K562 (cell line): ENCODE results near the gene MICAL2.

Source experiments
- CEBPB ChIP-seq: fragments of 450-650 bp; IDR thresholded peaks from 2 replicates; pipeline ENCODE4 v1.6.1; 2016; ENCODE audit warnings: missing genetic modification characterization, missing compliant biosample characterization
- ELF2 ChIP-seq: fragments of 250-450 bp; sonication (Bioruptor Pico); IDR thresholded peaks from 2 replicates; pipeline ENCODE4 v1.5.0; 2021; ENCODE audit warnings: mild to moderate bottlenecking
- FOXP1 ChIP-seq: sonication (generic); formaldehyde crosslinking; IDR thresholded peaks from 2 replicates; pipeline ENCODE4 v1.8.0; 2022; ENCODE audit warnings: mild to moderate bottlenecking, missing genetic modification reagents
- HNRNPUL1 ChIP-seq: fragments of 200-400 bp; formaldehyde crosslinking; IDR thresholded peaks from 2 replicates; pipeline ENCODE4 v1.6.1; 2017; ENCODE audit warnings: low read length
- MYC ChIP-seq, 2 experiments: fragments of 250-450 bp in 1 of 2; sonication (Bioruptor Pico) in 1 of 2; IDR thresholded peaks; 2 replicates each; pipeline versions ENCODE4 v1.5.1 to v1.6.1; 2012 to 2021; ENCODE audit warnings: low read depth in 2 of 2, borderline replicate concordance in 1 of 2, improper control_type of control experiment in 1 of 2, low read length in 1 of 2, mild to moderate bottlenecking in 1 of 2, moderate library complexity in 1 of 2
- NEUROD1 ChIP-seq: fragments of 150-350 bp; IDR thresholded peaks from 2 replicates; pipeline ENCODE4 v1.6.1; 2014; ENCODE audit warnings: borderline replicate concordance, low read length, low read depth; ENCODE audit not compliant: partially characterized antibody
- NFRKB ChIP-seq: fragments of 450-650 bp; IDR thresholded peaks from 2 replicates; pipeline ENCODE4 v1.6.1; 2016; ENCODE audit warnings: low read depth
- POLR2AphosphoS5 ChIP-seq: IDR thresholded peaks from 2 replicates; pipeline ENCODE4 v1.6.1; 2011; ENCODE audit warnings: mild to moderate bottlenecking, low read depth, low read length, moderate library complexity; ENCODE audit not compliant: control insufficient read depth, insufficient read depth
- TAF1 ChIP-seq: IDR thresholded peaks from 2 replicates; pipeline ENCODE4 v1.6.1; 2011; ENCODE audit warnings: mild to moderate bottlenecking, low read length, moderate library complexity; ENCODE audit not compliant: insufficient read depth, control insufficient read depth, severe bottlenecking; ENCODE audit errors: extremely low read depth
- TAL1 ChIP-seq: fragments of 450-650 bp; IDR thresholded peaks from 2 replicates; pipeline ENCODE4 v1.6.1; 2016; ENCODE audit warnings: mild to moderate bottlenecking
- THRAP3 ChIP-seq: fragments of 450-650 bp; IDR thresholded peaks from 2 replicates; pipeline ENCODE4 v1.6.1; 2016; ENCODE audit warnings: mild to moderate bottlenecking, inconsistent platforms, borderline replicate concordance
- ZNF124 ChIP-seq: sonication (generic); formaldehyde crosslinking; IDR thresholded peaks from 2 replicates; pipeline ENCODE4 v1.8.1; 2022; ENCODE audit warnings: missing genetic modification reagents
- ZNF184 ChIP-seq: sonication (generic); formaldehyde crosslinking; IDR thresholded peaks from 2 replicates; pipeline ENCODE4 v1.5.0; 2020; ENCODE audit warnings: missing genetic modification reagents
- TF ChIP-seq, protein P1 (sequence below), 3 experiments: IDR thresholded peaks in 2 of 3; conservative IDR thresholded peaks in 1 of 3; 2 replicates each; pipeline ENCODE4 v1.5.1; 2011 to 2012; ENCODE audit warnings: low read length in 3 of 3, mild to moderate bottlenecking in 3 of 3, control low read depth in 2 of 3, improper control_type of control experiment in 1 of 3, inconsistent platforms in 1 of 3, low read depth in 1 of 3, mixed read lengths in 1 of 3, moderate library complexity in 1 of 3; ENCODE audit not compliant: insufficient read depth in 2 of 3

DNA sequence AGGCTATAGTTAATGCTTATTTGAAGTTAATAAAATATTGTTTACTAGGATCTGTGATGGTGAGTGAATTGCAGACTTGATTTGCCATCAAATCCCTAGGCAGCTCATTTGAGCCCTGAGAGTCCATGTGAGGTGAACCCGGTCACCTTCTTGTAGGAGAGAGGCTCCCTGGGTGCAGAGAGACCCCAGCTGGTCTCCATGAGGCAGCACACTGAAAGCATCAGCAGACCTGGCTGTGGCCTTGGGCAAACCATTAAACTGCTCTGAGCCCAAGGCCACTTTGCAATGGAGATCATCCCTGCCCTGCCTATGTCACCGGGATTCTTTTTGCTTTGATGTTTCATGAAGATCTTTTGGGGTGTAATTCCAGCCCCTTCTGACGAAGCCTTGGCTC lies 125.2 kb downstream of the MICAL2 start:
- TF ChIP-seq NFRKB (no peak), FOXP1 (CRISPR knock-in tag) (no peak), CEBPB (tag) (no peak), ELF2 (CRISPR knock-in tag) (no peak), NEUROD1 (no peak), TAF1 (no peak), THRAP3 (no peak), HNRNPUL1 (no peak), TAL1 (no peak), MYC (IDR thresholded peaks at IDR 0.05; ENCODE audit: low read depth, low read length) (no peak), MYC (CRISPR knock-in tag; IDR thresholded peaks at IDR 0.05; ENCODE audit: borderline replicate concordance, low read depth) (no peak), ZNF184 (no peak), POLR2AphosphoS5 (no peak), ZNF124 (CRISPR knock-in tag) (no peak)
- TF ChIP-seq, protein P1, sequence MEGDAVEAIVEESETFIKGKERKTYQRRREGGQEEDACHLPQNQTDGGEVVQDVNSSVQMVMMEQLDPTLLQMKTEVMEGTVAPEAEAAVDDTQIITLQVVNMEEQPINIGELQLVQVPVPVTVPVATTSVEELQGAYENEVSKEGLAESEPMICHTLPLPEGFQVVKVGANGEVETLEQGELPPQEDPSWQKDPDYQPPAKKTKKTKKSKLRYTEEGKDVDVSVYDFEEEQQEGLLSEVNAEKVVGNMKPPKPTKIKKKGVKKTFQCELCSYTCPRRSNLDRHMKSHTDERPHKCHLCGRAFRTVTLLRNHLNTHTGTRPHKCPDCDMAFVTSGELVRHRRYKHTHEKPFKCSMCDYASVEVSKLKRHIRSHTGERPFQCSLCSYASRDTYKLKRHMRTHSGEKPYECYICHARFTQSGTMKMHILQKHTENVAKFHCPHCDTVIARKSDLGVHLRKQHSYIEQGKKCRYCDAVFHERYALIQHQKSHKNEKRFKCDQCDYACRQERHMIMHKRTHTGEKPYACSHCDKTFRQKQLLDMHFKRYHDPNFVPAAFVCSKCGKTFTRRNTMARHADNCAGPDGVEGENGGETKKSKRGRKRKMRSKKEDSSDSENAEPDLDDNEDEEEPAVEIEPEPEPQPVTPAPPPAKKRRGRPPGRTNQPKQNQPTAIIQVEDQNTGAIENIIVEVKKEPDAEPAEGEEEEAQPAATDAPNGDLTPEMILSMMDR (IDR thresholded peaks at IDR 0.05 in 2 of 3, conservative IDR thresholded peaks at IDR 0.05 in 1 of 3; ENCODE audit: insufficient read depth in 2 of 3, low read depth in 1 of 3, low read length in 3 of 3): peak; percentile 51 to 70 (median 56); a peak in 4 of 6 replicates
